ENCODE measurements around the gene CUTC. TPM values are rescaled to one million over a fixed set of nuclear protein-coding genes. Genes with fewer than 3 reads are reported as not detected.

Gene CUTC
- total and polyA plus RNA-seq, 2 donors: 31.8 to 41.2 TPM

GRCh38 chr10:99769706-99770105 is 37.7 kb downstream of the CUTC start:
- Histone ChIP-seq H3K4me1 (ENCODE audit: control insufficient read depth in 2 of 2, insufficient read depth in 2 of 2, low read length in 2 of 2) (no peaks in the 10 kb centered on the region), H3K27me3 (ENCODE audit: control insufficient read depth in 2 of 2, insufficient read depth in 1 of 2, low read length in 1 of 2) (no peaks in the 10 kb centered on the region), H3K27ac (ENCODE audit: low read depth in 1 of 2, low read length in 1 of 2) (no peak overlapping the region), H3K9me3 (ENCODE audit: control insufficient read depth in 2 of 2, insufficient read depth in 1 of 2, low read length in 1 of 2) (no peaks in the 10 kb centered on the region), H3K36me3 (ENCODE audit: control insufficient read depth in 2 of 2, insufficient read depth in 2 of 2, low read length in 1 of 2) (no peaks in the 10 kb centered on the region), H3K4me3 (ENCODE audit: low read length in 2 of 2) (no peak overlapping the region)
- no peak for DNase-seq (ENCODE audit: low read depth in 6 of 9, low spot score in 9 of 9)
- WGBS: 94% methylated on average over 5 of the region's 5 CpGs

GRCh38 chr10:99770408-99771045 is 38.5 kb downstream of the CUTC start:
- Histone ChIP-seq H3K4me3 (ENCODE audit: low read length in 2 of 2) (no peak overlapping the region), H3K27me3 (ENCODE audit: control insufficient read depth in 2 of 2, insufficient read depth in 1 of 2, low read length in 1 of 2) (no peaks in the 10 kb centered on the region), H3K9me3 (ENCODE audit: control insufficient read depth in 2 of 2, insufficient read depth in 1 of 2, low read length in 1 of 2) (no peaks in the 10 kb centered on the region), H3K27ac (ENCODE audit: low read depth in 1 of 2, low read length in 1 of 2) (no peak overlapping the region), H3K4me1 (ENCODE audit: control insufficient read depth in 2 of 2, insufficient read depth in 2 of 2, low read length in 2 of 2) (no peaks in the 10 kb centered on the region), H3K36me3 (ENCODE audit: control insufficient read depth in 2 of 2, insufficient read depth in 2 of 2, low read length in 1 of 2) (no peaks in the 10 kb centered on the region)
- WGBS: 98% methylated on average over 4 of the region's 4 CpGs
- no peak for DNase-seq (ENCODE audit: low read depth in 6 of 9, low spot score in 9 of 9)

- H3K9me3 ChIP-seq (ENCODE audit: control insufficient read depth in 2 of 2, insufficient read depth in 1 of 2, low read length in 1 of 2): no peaks in the 10 kb centered on the region
- H3K27me3 ChIP-seq (ENCODE audit: control insufficient read depth in 2 of 2, insufficient read depth in 1 of 2, low read length in 1 of 2): no peaks in the 10 kb centered on the region
- H3K36me3 ChIP-seq (ENCODE audit: control insufficient read depth in 2 of 2, insufficient read depth in 2 of 2, low read length in 1 of 2): no peaks in the 10 kb centered on the region
- peaks cover 0 to 7% of the 10 kb centered on the region in 2 donors for H3K4me1 ChIP-seq (ENCODE audit: control insufficient read depth in 2 of 2, insufficient read depth in 2 of 2, low read length in 2 of 2)
- H3K27ac ChIP-seq (ENCODE audit: low read depth in 1 of 2, low read length in 1 of 2): no peak overlapping the region
- DNase-seq (ENCODE audit: low read depth in 6 of 9, low spot score in 9 of 9): no peak
- H3K4me3 ChIP-seq (ENCODE audit: low read length in 2 of 2): no peak overlapping the region
These were observed 43.8 kb downstream of the CUTC start for GRCh38 chr10:99775850-99776249.

- 95% methylated on average over 1 of the region's 1 CpG for WGBS
- DNase-seq (ENCODE audit: low read depth in 6 of 9, low spot score in 9 of 9): peak in 7 of 9 donors; percentile 3 to 49 (median 18)
- Histone ChIP-seq H3K4me3 (ENCODE audit: low read length in 2 of 2) (no peak overlapping the region), H3K36me3 (ENCODE audit: control insufficient read depth in 2 of 2, insufficient read depth in 2 of 2, low read length in 1 of 2) (no peaks in the 10 kb centered on the region), H3K27ac (ENCODE audit: low read depth in 1 of 2, low read length in 1 of 2) (no peak overlapping the region), H3K9me3 (ENCODE audit: control insufficient read depth in 2 of 2, insufficient read depth in 1 of 2, low read length in 1 of 2) (no peaks in the 10 kb centered on the region), H3K27me3 (ENCODE audit: control insufficient read depth in 2 of 2, insufficient read depth in 1 of 2, low read length in 1 of 2) (no peaks in the 10 kb centered on the region), H3K4me1 (ENCODE audit: control insufficient read depth in 2 of 2, insufficient read depth in 2 of 2, low read length in 2 of 2) (peaks cover 0 to 7% of the 10 kb centered on the region in 2 donors)
These were observed 46.1 kb downstream of the CUTC start for GRCh38 chr10:99777918-99778714.

- peaks cover 0 to 7% of the 10 kb centered on the region in 2 donors for H3K4me1 ChIP-seq (ENCODE audit: control insufficient read depth in 2 of 2, insufficient read depth in 2 of 2, low read length in 2 of 2)
- no peaks in the 10 kb centered on the region for H3K27me3 ChIP-seq (ENCODE audit: control insufficient read depth in 2 of 2, insufficient read depth in 1 of 2, low read length in 1 of 2)
- 48% methylated on average over 4 of the region's 4 CpGs for whole genome bisulfite sequencing
- H3K4me3 ChIP-seq (ENCODE audit: low read length in 2 of 2): no peak overlapping the region
- no peaks in the 10 kb centered on the region for H3K36me3 ChIP-seq (ENCODE audit: control insufficient read depth in 2 of 2, insufficient read depth in 2 of 2, low read length in 1 of 2)
- H3K9me3 ChIP-seq (ENCODE audit: control insufficient read depth in 2 of 2, insufficient read depth in 1 of 2, low read length in 1 of 2): no peaks in the 10 kb centered on the region
- peak in 7 of 9 donors; percentile 4 to 49 (median 13) for DNase-seq (ENCODE audit: low read depth in 6 of 9, low spot score in 9 of 9)
- peak overlapping the region in 1 of 2 donors; percentile 47 for H3K27ac ChIP-seq (ENCODE audit: low read depth in 1 of 2, low read length in 1 of 2)
These were observed 47.3 kb downstream of the CUTC start for GRCh38 chr10:99779335-99779734.

- 99% methylated on average over 5 of the region's 5 CpGs for WGBS
These were observed 49.8 kb downstream of the CUTC start for GRCh38 chr10:99781734-99782429.

GRCh38 chr10:99782447-99783286 is 50.6 kb downstream of the CUTC start, which contains the start of gene ABCC2:
Gene ABCC2 (plus strand): TSS chr10:99782640. CDS start chr10:99782845, 205 bp downstream.
- no peaks in the 10 kb centered on the region for H3K36me3 ChIP-seq (ENCODE audit: control insufficient read depth in 2 of 2, insufficient read depth in 2 of 2, low read length in 1 of 2)
- no peaks in the 10 kb centered on the region for H3K27me3 ChIP-seq (ENCODE audit: control insufficient read depth in 2 of 2, insufficient read depth in 1 of 2, low read length in 1 of 2)
- no peak within 1 kb of the TSS for H3K27ac ChIP-seq (ENCODE audit: low read depth in 1 of 2, low read length in 1 of 2)
- H3K9me3 ChIP-seq (ENCODE audit: control insufficient read depth in 2 of 2, insufficient read depth in 1 of 2, low read length in 1 of 2): no peaks in the 10 kb centered on the region
- no peak for DNase-seq (ENCODE audit: low read depth in 6 of 9, low spot score in 9 of 9)
- H3K4me3 ChIP-seq (ENCODE audit: low read length in 2 of 2): no peak within 1 kb of the TSS
- peaks cover 0 to 7% of the 10 kb centered on the region in 2 donors for H3K4me1 ChIP-seq (ENCODE audit: control insufficient read depth in 2 of 2, insufficient read depth in 2 of 2, low read length in 2 of 2)
- WGBS: 82% methylated on average over 7 of the region's 7 CpGs

More at GRCh38 chr10:99781734-99782429, 49.8 kb downstream of the CUTC start:
- Histone ChIP-seq H3K4me3 (ENCODE audit: low read length in 2 of 2) (no peak overlapping the region), H3K4me1 (ENCODE audit: control insufficient read depth in 2 of 2, insufficient read depth in 2 of 2, low read length in 2 of 2) (peaks cover 0 to 7% of the 10 kb centered on the region in 2 donors), H3K9me3 (ENCODE audit: control insufficient read depth in 2 of 2, insufficient read depth in 1 of 2, low read length in 1 of 2) (no peaks in the 10 kb centered on the region), H3K27ac (ENCODE audit: low read depth in 1 of 2, low read length in 1 of 2) (no peak overlapping the region), H3K27me3 (ENCODE audit: control insufficient read depth in 2 of 2, insufficient read depth in 1 of 2, low read length in 1 of 2) (no peaks in the 10 kb centered on the region), H3K36me3 (ENCODE audit: control insufficient read depth in 2 of 2, insufficient read depth in 2 of 2, low read length in 1 of 2) (no peaks in the 10 kb centered on the region)
- no peak for DNase-seq (ENCODE audit: low read depth in 6 of 9, low spot score in 9 of 9)

- Histone ChIP-seq H3K27me3 (ENCODE audit: control insufficient read depth in 2 of 2, insufficient read depth in 1 of 2, low read length in 1 of 2) (no peaks in the 10 kb centered on the region), H3K9me3 (ENCODE audit: control insufficient read depth in 2 of 2, insufficient read depth in 1 of 2, low read length in 1 of 2) (no peaks in the 10 kb centered on the region), H3K4me1 (ENCODE audit: control insufficient read depth in 2 of 2, insufficient read depth in 2 of 2, low read length in 2 of 2) (peaks cover 0 to 7% of the 10 kb centered on the region in 2 donors), H3K4me3 (ENCODE audit: low read length in 2 of 2) (no peak overlapping the region), H3K27ac (ENCODE audit: low read depth in 1 of 2, low read length in 1 of 2) (no peak overlapping the region), H3K36me3 (ENCODE audit: control insufficient read depth in 2 of 2, insufficient read depth in 2 of 2, low read length in 1 of 2) (no peaks in the 10 kb centered on the region)
- 94% methylated on average over 7 of the region's 7 CpGs for WGBS
- DNase-seq (ENCODE audit: low read depth in 6 of 9, low spot score in 9 of 9): no peak
These were observed 52.1 kb downstream of the CUTC start for GRCh38 chr10:99784016-99784726.
